COLO668 (cell line): ENCODE results near the gene NME4.

Experiments
- DNase-seq: peaks from one replicate; lab custom pipeline; 2025; ENCODE audit not compliant: unreplicated experiment; lab: John Stamatoyannopoulos, UW

The NME4 gene

GRCh38 chr16:363110-363765 is 33.8 kb upstream of the NME4 start:
- no peak for DNase-seq

DNA sequence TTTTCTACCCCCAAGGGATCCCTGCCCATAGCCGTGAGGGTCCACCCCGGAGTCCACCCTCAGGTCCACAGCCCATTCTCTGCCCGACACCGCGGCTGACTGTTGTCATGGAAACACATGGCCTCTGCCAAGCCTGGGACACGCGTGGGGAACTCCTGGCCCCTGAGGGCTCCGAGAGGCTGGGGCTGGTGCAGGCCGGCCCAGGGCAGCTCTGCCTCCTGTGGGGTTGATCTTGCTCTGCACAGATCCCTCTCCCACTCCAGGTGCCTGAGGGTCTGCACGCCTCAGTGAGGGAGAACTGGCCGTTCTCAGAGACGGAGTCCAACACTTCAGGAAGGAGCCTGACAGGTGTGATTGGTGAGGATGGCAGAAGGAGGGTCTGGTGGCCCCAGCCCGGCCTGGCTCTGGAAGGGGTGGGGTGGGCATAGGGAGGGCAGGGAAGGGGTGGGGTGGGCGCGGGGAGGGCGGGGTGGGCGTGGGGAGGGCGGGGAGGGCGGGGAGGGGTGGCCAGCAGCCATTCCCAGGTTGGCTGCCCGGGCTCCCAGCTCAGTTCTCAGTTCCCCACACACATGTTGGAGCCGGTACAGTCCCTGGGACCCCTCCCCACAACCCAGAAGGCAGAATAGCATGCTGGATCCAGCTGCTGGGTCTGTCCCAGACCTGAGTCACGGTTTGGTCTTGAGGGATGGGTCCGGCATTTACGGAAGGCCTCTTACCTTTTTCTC is 33.1 kb upstream of the NME4 start:
- no peak for DNase-seq

- DNase-seq: no peak
These were observed 32.2 kb upstream of the NME4 start for GRCh38 chr16:364595-365491.

DNA sequence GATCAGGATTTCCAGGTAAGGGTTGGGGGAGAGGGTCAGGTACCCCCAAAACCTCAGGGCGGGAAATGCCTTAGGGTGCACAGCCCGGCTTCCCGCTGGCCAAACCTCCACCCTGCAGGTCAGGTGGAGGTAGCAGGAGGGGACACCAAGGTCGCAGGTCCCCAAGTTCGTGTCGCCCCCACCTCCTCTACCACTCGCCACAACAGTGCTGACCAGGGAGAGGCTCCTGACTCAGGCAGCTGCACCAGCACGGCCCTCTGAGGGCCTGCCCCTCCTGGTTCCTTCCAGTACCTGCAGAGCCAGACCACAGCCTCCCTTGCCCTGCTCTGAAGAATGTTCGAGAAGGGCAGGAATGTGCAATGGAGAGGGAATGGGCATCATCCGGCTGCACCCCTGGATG is 30.5 kb upstream of the NME4 start:
- DNase-seq: no peak

DNA sequence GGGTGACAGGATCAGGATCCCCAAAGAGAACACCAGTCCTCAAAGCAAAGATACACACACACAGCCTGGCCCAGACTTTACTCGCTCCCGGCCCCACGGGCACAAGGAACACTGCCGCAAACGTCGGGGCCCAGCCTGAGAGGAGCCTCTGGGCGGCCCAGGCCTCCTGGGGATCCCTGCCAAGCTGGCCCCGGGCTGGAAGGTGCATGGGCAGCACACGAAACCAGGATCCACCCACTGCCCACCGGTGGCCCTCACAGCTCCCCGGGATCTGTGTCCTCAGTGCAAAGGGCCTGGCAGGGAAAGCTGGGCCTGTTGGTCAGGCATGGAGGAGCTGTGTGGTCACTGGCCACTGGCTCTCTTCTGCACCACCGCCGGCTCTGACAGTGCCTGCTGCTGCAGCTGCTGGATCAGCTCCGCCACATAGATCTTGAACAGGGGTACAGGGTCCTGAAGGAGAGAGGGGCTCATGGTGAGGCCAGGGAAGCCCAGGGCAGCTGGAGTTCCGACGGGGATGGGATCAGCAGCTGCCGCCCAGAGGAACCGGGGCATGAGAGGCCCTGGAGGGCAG is 29.6 kb upstream of the NME4 start:
- no peak for DNase-seq

DNA sequence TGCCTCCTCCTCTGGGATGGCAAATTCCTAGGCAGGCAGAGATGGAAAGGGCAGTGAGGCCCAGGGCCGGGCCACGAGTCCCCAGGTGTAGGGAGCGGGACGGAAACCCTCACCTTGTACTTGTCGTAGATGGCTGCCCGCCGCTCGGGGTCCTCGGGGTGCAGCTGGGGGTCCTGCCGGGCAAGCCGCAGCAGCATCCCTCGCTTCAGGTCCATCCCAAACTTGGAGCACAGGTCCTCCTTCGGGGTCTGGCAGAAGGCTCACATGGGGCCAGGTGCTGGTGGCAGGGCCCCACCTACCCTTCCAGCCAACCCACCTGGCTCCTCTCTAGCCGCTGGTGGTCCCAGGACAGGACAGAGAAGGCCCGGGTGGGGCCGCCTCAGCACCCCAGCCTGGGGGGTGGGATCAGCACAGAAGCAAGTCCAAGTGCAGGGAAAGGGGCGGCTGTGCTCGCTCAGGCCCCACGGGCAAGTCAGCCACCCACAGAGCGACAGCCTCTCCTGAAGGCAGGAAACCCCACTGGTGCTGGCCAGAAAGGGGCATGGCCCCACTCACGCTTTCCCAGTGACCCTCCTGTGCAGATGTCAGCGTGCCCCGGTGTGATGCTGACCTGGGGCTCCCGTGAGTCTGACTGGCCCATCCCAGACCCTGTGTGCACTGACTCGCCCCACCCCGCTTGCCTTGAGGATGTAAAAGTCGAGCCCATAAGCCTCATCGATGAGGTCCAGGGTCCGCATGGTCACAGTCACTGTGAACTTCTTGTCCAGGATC is 28.4 kb upstream of the NME4 start:
- DNase-seq: no peak

GRCh38 chr16:369275-369865 is 27.6 kb upstream of the NME4 start:
- DNase-seq: no peak

GRCh38 chr16:369866-370436 is 27.0 kb upstream of the NME4 start:
- DNase-seq: peak; percentile 24

DNA sequence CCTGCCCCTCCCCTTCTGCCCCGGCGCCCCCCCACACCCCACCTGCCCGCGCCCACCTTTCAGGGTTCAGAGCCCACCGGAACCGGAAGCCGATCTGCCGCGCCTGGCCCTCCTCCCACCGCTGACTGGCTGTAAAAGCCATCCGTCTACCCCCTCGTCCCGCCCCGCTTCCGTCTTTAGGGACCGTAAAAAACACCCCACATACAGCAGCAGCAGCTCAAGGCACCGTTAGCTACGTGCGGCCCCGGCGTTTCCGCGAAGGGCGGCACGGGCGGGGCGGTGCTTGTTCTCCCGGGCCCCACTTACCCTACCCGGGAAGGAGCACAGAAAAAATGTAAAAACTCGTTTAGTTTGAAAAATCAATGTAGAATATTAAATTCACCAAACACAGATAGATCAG is 26.6 kb upstream of the NME4 start, which contains the start of gene MRPL28:
TSS of gene MRPL28 (minus strand) at position 96 of the 400 bp plus-strand sequence. CDS start 320 bp downstream, outside the sequence.
- DNase-seq: peak; percentile 95

GRCh38 chr16:370979-371514 is 26.0 kb upstream of the NME4 start:
- peak; percentile 54 for DNase-seq

DNA sequence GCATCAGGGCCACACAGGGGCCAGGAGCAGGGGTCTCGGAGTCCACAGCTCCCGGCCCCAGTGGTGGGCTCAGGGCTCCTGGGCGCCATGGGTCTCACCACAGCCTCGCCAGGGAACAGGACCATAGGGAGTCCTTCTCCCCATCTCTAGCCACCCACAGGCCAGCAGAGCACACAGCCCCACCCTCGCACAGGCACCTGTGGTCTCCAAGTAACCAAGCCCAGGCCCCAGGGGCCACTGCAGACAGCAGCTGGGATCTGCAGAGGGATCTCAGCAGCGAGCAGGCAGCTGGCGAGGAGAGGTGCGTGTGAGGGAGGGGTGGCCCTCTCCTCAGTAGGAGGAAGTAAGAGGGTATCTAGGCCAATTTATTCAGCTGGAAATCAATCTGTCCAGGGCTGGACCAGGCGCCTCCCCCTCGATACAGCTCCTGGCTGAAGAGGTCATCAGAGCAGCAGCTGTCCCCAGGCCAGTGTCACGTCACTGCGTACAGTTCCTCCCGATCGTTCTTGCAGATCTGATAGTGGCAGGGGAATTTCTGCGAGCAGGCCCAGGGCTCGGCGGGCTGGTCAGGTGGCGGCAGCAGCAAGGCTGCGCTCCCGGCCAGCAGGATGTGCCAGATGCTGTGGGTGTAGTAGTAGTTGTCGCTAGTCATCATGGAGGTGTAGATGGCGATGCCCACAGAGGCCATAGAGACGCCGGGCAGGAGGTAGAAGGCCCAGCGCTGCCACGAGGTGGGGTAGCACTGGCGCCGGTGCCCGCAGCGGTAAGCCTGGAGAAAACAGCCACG is 25.3 kb upstream of the NME4 start:
- peak; percentile 95 for DNase-seq

DNA sequence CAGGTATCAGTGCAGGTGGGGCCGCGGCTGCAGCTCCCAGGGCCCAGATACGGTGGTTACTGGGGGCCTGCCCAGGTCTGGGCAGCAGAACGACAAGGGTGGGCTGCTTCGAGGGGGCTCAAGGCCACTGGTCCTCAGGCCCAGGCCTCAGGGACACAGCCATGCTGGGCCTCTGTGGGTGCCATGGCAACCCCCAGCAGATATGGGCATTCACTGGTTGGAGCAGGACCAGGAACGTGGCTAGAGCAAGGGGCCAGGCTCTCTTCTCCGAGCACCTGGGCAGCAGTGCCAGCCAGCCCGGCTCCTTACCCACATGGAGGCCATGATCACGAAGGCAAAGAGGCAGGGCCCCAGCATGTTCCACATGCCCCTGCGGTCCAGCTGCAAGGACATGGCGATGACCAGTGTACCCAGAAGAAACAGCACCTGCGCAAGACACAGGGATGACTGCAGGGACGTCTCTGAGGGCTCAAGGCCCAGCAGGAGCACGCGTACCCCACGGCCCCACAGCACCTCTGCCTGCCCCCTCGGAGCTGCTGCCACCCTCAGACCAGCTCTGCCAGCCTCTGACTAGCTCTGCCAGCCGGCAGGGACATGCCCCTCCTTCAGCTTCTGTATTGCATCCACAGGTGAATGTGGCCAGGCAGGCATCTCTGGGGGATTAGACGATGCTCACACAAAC is 24.6 kb upstream of the NME4 start:
- DNase-seq: no peak

DNA sequence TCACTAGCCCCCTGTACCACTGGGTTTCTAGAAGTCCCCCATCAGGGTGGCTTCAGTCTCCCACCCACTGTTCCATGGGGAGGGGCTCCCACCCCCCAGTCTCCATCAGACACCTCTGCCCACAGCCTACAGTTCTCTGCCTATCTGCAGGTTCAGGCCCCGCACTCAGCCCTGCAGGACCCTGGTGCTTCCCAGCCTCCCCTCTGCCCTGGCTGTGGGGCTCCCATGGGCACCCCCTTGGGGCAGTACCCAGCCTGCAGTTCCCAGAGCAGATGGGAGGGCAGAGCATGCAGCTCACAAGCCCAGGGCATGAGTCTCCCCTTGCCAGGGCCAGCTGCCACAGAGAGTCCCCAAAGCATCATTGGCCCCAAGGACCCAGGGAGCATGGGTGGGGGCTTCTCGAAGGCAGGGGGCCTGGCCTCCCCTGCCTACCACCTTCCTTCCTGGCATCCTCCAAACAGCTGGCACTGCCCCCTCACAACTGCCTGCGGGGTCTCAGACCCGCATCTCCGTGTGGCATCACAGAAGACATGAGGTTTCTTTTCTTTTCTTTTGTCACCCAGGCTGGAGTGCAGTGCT is 23.9 kb upstream of the NME4 start:
- no peak for DNase-seq

DNA sequence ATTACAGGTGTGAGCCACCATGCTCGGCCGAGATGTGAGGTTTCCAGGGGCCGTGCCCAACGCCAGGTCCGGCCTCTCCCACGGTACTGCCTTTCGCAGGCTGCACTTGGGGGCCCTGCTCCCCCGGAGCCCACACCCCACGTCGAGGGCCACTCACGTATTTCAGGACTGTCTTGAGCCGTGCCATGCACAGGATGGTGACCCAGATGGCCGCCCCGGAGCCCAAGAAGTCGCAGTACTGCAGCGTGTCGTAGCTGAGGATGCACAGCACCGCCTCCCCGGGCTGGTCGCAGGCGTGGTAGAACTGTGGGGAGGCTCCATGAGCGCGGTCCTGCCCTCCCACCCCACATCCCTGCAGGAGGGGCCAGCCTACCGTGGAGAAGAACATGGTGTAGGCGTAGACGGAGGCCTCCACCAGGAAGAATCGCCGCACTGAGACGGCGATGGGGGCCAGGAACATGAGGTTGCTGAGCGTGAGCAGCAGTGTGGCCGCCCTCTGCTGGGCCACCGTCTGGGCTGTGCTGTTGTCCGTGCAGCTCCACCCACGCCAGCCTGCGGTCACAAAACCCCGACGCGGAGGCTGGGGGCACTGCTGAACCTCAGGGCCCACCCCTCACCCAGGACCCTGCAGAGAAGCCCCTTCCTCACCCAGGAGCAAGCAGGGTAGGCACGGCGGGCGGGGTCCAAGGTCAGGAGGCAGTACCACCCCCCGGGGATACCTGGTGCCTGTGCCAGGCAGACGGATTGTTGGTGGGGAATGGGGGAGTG is 23.0 kb upstream of the NME4 start:
- DNase-seq: no peak

GRCh38 chr16:374616-374926 is 22.4 kb upstream of the NME4 start:
- DNase-seq: no peak

DNA sequence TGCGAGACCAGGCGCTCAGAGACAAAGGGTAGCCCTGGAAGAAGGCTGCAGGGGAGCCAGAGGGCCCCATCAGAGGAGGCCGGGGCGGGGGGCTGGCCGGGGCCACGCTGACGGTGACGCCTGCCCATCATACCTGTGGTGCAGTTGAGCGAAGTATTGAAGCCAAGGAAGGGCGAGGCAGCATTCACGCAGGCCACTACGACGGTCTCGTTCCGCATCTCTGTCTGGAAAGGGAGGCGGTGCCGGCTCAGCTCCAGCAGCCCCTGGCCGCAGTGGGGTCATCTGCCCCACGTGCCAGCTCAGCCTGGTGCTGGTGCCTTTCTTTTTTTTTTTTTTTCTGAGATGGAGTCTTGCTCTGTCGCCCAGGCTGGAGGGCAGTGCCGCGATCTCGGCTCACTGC is 21.8 kb upstream of the NME4 start:
- no peak for DNase-seq
